Measurements from ENCODE around the gene VCPKMT. TPM values are rescaled to one million over a fixed set of nuclear protein-coding genes. Genes with fewer than 3 reads are reported as not detected.

VCPKMT gene
- total and polyA plus RNA-seq, 9 of the 15 experiments (the other 6 are each of a cell fraction or from before 2014, with no cell fraction given) = 2.7 to 7.8 (median 6.3) TPM

- TF ChIP-seq C11orf30 (IDR thresholded peaks at IDR 0.05; ENCODE audit: low read depth) (no peak), ETV1 (tag; conservative IDR thresholded peaks at IDR 0.05; ENCODE audit: low read depth) (no peak), MTA2 (IDR thresholded peaks at IDR 0.05; ENCODE audit: low read depth) (no peak), TGIF2 (CRISPR knock-in tag; IDR thresholded peaks at IDR 0.05) (no peak), CUX1 (CRISPR knock-in tag; IDR thresholded peaks at IDR 0.05) (no peak), MXD1 (CRISPR knock-in tag; IDR thresholded peaks at IDR 0.05; ENCODE audit: borderline replicate concordance, poor library complexity, severe bottlenecking) (no peak)
Measured at GRCh38 chr14:50127802-50128201, 11.4 kb upstream of the VCPKMT start (continued).

Data from K562 (cell line).